Measurements from ENCODE around the gene DKK2. TPM values are rescaled to one million over a fixed set of nuclear protein-coding genes. Genes with fewer than 3 reads are reported as not detected.
"Not testable (repeated sequence)": the region's sequence is repeated elsewhere in the genome, so short reads cannot be mapped to it uniquely, and the experiment has no call there.

The DKK2 gene
- total RNA-seq, 1 donor from 2014 or later: 10.3 TPM

DNA sequence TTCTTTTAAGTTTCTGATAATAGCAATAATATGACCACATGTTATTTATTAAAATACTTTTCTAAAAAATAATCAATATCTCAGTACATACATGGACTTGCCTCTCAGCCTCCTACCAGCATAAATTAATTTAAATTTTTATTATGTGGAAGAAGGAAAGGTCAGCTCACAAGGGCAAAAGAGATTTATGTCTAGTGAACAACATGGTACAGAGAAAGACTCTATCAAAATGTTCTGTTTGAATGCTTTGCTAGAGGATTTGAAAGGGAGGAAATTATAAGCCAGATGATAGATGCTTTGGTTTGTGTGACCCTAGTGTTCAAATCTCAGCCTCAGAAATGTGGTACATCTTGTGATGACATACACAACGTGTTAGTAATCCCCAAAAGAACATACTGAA is 94.3 kb downstream of the DKK2 start:
- Histone ChIP-seq H3K9me3 (no peaks in the 10 kb centered on the region), H3K36me3 (no peaks in the 10 kb centered on the region), H3K27ac (no peak overlapping the region), H3K27me3 (no peaks in the 10 kb centered on the region), H3K4me1 (no peaks in the 10 kb centered on the region), H3K4me3 (no peak overlapping the region)
- DNase-seq (ENCODE audit: low spot score in 2 of 2): no peak
- intact Hi-C loops (cut with DNase I): no loop called here
- TF ChIP-seq, protein P1, sequence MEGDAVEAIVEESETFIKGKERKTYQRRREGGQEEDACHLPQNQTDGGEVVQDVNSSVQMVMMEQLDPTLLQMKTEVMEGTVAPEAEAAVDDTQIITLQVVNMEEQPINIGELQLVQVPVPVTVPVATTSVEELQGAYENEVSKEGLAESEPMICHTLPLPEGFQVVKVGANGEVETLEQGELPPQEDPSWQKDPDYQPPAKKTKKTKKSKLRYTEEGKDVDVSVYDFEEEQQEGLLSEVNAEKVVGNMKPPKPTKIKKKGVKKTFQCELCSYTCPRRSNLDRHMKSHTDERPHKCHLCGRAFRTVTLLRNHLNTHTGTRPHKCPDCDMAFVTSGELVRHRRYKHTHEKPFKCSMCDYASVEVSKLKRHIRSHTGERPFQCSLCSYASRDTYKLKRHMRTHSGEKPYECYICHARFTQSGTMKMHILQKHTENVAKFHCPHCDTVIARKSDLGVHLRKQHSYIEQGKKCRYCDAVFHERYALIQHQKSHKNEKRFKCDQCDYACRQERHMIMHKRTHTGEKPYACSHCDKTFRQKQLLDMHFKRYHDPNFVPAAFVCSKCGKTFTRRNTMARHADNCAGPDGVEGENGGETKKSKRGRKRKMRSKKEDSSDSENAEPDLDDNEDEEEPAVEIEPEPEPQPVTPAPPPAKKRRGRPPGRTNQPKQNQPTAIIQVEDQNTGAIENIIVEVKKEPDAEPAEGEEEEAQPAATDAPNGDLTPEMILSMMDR (IDR thresholded peaks at IDR 0.05): no peak

GRCh38 chr4:106930522-106930921 is 105.6 kb downstream of the DKK2 start:
- Histone ChIP-seq H3K27me3 (no peaks in the 10 kb centered on the region), H3K4me1 (no peaks in the 10 kb centered on the region), H3K4me3 (no peak overlapping the region), H3K9me3 (no peaks in the 10 kb centered on the region), H3K27ac (no peak overlapping the region), H3K36me3 (no peaks in the 10 kb centered on the region)
- DNase-seq (ENCODE audit: low spot score in 2 of 2): no peak
- intact Hi-C loops (cut with DNase I): no loop called here
- TF ChIP-seq, protein P1 (IDR thresholded peaks at IDR 0.05): no peak

GRCh38 chr4:106929248-106929647 is 106.9 kb downstream of the DKK2 start:
- TF ChIP-seq, protein P1 (IDR thresholded peaks at IDR 0.05): no peak
- Histone ChIP-seq H3K27me3 (no peaks in the 10 kb centered on the region), H3K4me3 (no peak overlapping the region), H3K9me3 (no peaks in the 10 kb centered on the region), H3K4me1 (no peaks in the 10 kb centered on the region), H3K36me3 (no peaks in the 10 kb centered on the region), H3K27ac (no peak overlapping the region)
- DNase-seq (ENCODE audit: low spot score in 2 of 2): no peak
- intact Hi-C loops (cut with DNase I): no loop called here

DNA sequence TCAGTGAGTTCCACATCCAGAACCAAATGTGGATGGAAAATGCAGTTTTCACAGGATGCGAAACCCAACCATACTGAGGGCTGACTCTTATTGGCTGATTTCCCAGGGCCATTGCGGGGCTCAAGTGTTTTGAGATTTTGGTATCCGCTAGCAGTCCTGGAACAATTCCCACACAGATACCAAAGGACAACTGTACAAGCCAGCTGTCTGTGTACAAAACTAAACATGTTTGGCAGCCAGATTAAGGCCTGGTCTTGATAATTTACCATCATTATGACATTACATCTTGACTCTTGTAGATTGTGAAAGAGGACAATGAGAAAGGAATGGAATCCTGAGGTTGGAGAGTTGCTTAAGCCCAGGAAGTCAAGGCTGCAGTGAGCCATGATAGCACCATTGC is 121.9 kb downstream of the DKK2 start:
- H3K36me3 ChIP-seq: no peaks in the 10 kb centered on the region
- H3K27ac ChIP-seq: no peak overlapping the region
- no peaks in the 10 kb centered on the region for H3K9me3 ChIP-seq
- TF ChIP-seq, protein P1 (IDR thresholded peaks at IDR 0.05): no peak
- intact Hi-C loops (cut with DNase I): no loop called here
- DNase-seq (ENCODE audit: low spot score in 2 of 2): no peak
- H3K4me3 ChIP-seq: no peak overlapping the region
- no peaks in the 10 kb centered on the region for H3K4me1 ChIP-seq
- no peaks in the 10 kb centered on the region for H3K27me3 ChIP-seq

GRCh38 chr4:106909486-106910188 is 126.5 kb downstream of the DKK2 start:
- TF ChIP-seq, protein P1 (IDR thresholded peaks at IDR 0.05): no peak
- no peaks in the 10 kb centered on the region for H3K9me3 ChIP-seq
- no peak overlapping the region for H3K4me3 ChIP-seq
- no peak for DNase-seq (ENCODE audit: low spot score in 2 of 2)
- no peak overlapping the region for H3K27ac ChIP-seq
- intact Hi-C loops (cut with DNase I): no loop called here
- no peaks in the 10 kb centered on the region for H3K36me3 ChIP-seq
- no peaks in the 10 kb centered on the region for H3K27me3 ChIP-seq
- H3K4me1 ChIP-seq: no peaks in the 10 kb centered on the region

- H3K27me3 ChIP-seq; H3K27ac ChIP-seq; H3K4me3 ChIP-seq; H3K4me1 ChIP-seq; H3K36me3 ChIP-seq; intact Hi-C loops (cut with DNase I); H3K9me3 ChIP-seq; DNase-seq (ENCODE audit: low spot score in 2 of 2): not testable (repeated sequence)
Observed at GRCh38 chr4:106908049-106908448, 128.1 kb downstream of the DKK2 start.

Measured in ascending aorta (tissue), 2 donors.